Esophagus muscularis mucosa (tissue), 3 donors: Measurements from ENCODE around the gene BRPF1.

ENCODE experiments used
- POLR2A ChIP-seq: fragments of 450-650 bp; IDR thresholded peaks from one replicate; pipeline ENCODE4 v1.6.1; 2017; ENCODE audit warnings: antibody characterized with exemption, moderate library complexity, mild to moderate bottlenecking, low read depth
- TF ChIP-seq, protein P1 (sequence below), 3 experiments: fragments of 200-600 bp in 2 of 3; fragments of 450-650 bp in 1 of 3; sonication (generic) in 2 of 3; IDR thresholded peaks; one replicate each; pipeline ENCODE4 v1.5.1; 2017 to 2019; ENCODE audit warnings: antibody characterized with exemption in 3 of 3, mild to moderate bottlenecking in 2 of 3, moderate library complexity in 1 of 3

DNA sequence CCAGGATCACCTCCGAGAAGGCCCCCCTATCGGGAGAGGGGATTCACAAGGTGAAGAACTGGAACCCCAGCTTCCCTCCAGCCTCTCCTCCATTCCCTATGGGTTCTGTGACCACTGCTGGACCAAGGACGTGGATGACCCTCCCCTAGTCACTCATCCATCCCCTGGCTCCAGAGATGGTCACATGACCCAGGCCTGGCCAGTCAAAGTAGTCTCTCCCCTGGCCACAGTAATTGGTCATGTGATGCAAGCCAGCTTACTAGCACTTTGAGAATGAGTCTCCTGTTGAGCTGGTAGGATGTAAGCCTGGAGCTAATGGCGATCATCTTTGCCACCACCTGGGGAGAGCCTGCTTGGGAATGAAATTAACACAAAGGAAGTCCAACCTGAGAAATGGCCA, 34.3 kb downstream of the BRPF1 start:
- TF ChIP-seq, protein P1, sequence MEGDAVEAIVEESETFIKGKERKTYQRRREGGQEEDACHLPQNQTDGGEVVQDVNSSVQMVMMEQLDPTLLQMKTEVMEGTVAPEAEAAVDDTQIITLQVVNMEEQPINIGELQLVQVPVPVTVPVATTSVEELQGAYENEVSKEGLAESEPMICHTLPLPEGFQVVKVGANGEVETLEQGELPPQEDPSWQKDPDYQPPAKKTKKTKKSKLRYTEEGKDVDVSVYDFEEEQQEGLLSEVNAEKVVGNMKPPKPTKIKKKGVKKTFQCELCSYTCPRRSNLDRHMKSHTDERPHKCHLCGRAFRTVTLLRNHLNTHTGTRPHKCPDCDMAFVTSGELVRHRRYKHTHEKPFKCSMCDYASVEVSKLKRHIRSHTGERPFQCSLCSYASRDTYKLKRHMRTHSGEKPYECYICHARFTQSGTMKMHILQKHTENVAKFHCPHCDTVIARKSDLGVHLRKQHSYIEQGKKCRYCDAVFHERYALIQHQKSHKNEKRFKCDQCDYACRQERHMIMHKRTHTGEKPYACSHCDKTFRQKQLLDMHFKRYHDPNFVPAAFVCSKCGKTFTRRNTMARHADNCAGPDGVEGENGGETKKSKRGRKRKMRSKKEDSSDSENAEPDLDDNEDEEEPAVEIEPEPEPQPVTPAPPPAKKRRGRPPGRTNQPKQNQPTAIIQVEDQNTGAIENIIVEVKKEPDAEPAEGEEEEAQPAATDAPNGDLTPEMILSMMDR (IDR thresholded peaks at IDR 0.05), result no peak
- no peak for TF ChIP-seq POLR2A
